Gastroesophageal sphincter (tissue), 3 donors: ENCODE data around the gene SMIM45.

Experiments
- CTCF ChIP-seq, 4 experiments: fragments of 200-600 bp in 2 of 4; fragments of 450-650 bp in 2 of 4; sonication (generic) in 1 of 4; IDR thresholded peaks; one replicate each; pipeline ENCODE4 v1.5.1; 2017 to 2019; ENCODE audit warnings: antibody characterized with exemption in 4 of 4, mild to moderate bottlenecking in 2 of 4, moderate library complexity in 2 of 4
- EP300 ChIP-seq: sonication (generic); formaldehyde crosslinking; IDR thresholded peaks from one replicate; pipeline ENCODE4 v1.6.1; 2017; ENCODE audit warnings: antibody characterized with exemption, mild to moderate bottlenecking
- POLR2A ChIP-seq, 2 donors: fragments of 450-650 bp; IDR thresholded peaks; one replicate each; pipeline ENCODE4 v1.6.1; 2017; ENCODE audit warnings: antibody characterized with exemption in 2 of 2, mild to moderate bottlenecking in 2 of 2, moderate library complexity in 1 of 2
- POLR2AphosphoS5 ChIP-seq: sonication (generic); formaldehyde crosslinking; IDR thresholded peaks from one replicate; pipeline ENCODE4 v1.6.1; 2017; ENCODE audit warnings: antibody characterized with exemption

GRCh38 chr22:41976961-41977566 is 25.1 kb downstream of the SMIM45 start:
- TF ChIP-seq EP300 = no peak
- TF ChIP-seq CTCF (IDR thresholded peaks at IDR 0.05) = no peak
- no peak for TF ChIP-seq POLR2AphosphoS5
- no peak for TF ChIP-seq POLR2A (IDR thresholded peaks at IDR 0.05)
